HEK293 (cell line): ENCODE measurements around the gene MOB3C.

ENCODE experiments used
- KLF16 ChIP-seq: fragments of 450-650 bp; formaldehyde crosslinking; IDR thresholded peaks from 2 replicates; pipeline ENCODE4 v1.5.1; 2017; ENCODE audit warnings: missing biosample characterization, missing genetic modification characterization
- YY1 ChIP-seq: fragments of 450-650 bp; formaldehyde crosslinking; IDR thresholded peaks from 2 replicates; pipeline ENCODE4 v1.5.1; 2018; ENCODE audit warnings: missing biosample characterization, missing genetic modification characterization
- ZBTB20 ChIP-seq: fragments of 450-650 bp; formaldehyde crosslinking; IDR thresholded peaks from 2 replicates; pipeline ENCODE4 v1.5.1; 2016; ENCODE audit warnings: missing biosample characterization, missing genetic modification characterization
- ZNF138 ChIP-seq: fragments of 450-650 bp; formaldehyde crosslinking; IDR thresholded peaks from 2 replicates; pipeline ENCODE4 v1.5.1; 2016; ENCODE audit warnings: missing biosample characterization, missing genetic modification characterization, borderline replicate concordance
- ZNF214 ChIP-seq: fragments of 450-650 bp; formaldehyde crosslinking; IDR thresholded peaks from 2 replicates; pipeline ENCODE4 v1.5.1; 2017; ENCODE audit warnings: missing biosample characterization, mild to moderate bottlenecking, missing genetic modification characterization, borderline replicate concordance
- ZNF514 ChIP-seq: fragments of 450-650 bp; formaldehyde crosslinking; IDR thresholded peaks from 2 replicates; pipeline ENCODE4 v1.5.1; 2016; ENCODE audit warnings: missing biosample characterization, missing genetic modification characterization
- TF ChIP-seq, protein P1 (sequence below): fragments of 450-650 bp; formaldehyde crosslinking; IDR thresholded peaks from 2 replicates; pipeline ENCODE4 v1.5.1; 2016; ENCODE audit warnings: missing biosample characterization, missing genetic modification characterization
- TF ChIP-seq, protein P2 (sequence below): fragments of 450-650 bp; IDR thresholded peaks from 2 replicates; pipeline ENCODE4 v1.5.1; 2018; ENCODE audit warnings: missing biosample characterization, mild to moderate bottlenecking, missing genetic modification characterization
- TF ChIP-seq, protein P3 (sequence below): sonication (generic); formaldehyde crosslinking; IDR thresholded peaks from 2 replicates; pipeline ENCODE4 v1.8.1; 2022; ENCODE audit warnings: mild to moderate bottlenecking, moderate library complexity, missing genetic modification reagents
- TF ChIP-seq, protein P4 (sequence below): fragments of 450-650 bp; formaldehyde crosslinking; IDR thresholded peaks from 2 replicates; pipeline ENCODE4 v1.5.1; 2016; ENCODE audit warnings: missing biosample characterization, missing genetic modification characterization, borderline replicate concordance
- TF ChIP-seq, protein P5 (sequence below): fragments of 450-650 bp; formaldehyde crosslinking; IDR thresholded peaks from 2 replicates; pipeline ENCODE4 v1.5.1; 2016; ENCODE audit warnings: missing biosample characterization, missing genetic modification characterization
- TF ChIP-seq, protein P6 (sequence below): fragments of 450-650 bp; formaldehyde crosslinking; IDR thresholded peaks from 2 replicates; pipeline ENCODE4 v1.5.1; 2017; ENCODE audit warnings: missing biosample characterization, mild to moderate bottlenecking, missing genetic modification characterization, moderate library complexity
- TF ChIP-seq, protein P7 (sequence below): fragments of 450-650 bp; formaldehyde crosslinking; IDR thresholded peaks from 2 replicates; pipeline ENCODE4 v1.5.1; 2016; ENCODE audit warnings: missing biosample characterization, missing genetic modification characterization

DNA sequence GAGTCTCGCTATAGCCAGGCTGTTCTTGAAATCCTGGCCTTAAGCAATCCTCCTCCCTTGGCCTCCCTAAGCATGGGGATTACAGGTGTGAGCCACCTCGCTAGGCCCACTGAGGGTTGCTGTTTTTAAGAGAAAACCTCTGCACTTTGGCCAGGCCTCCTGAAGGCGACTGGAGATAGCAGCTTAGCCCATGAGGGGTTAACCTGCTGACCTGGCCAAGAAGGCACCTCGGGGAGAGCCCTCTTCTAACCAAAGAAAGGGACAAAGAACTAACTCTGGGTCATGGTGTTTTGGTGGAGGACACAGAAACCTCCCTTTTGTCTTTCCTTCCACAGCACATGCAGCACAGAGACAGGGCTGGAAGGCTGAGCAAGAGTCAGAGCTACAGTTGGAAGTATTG is 47.5 kb downstream of the MOB3C start:
- TF ChIP-seq, protein P1, sequence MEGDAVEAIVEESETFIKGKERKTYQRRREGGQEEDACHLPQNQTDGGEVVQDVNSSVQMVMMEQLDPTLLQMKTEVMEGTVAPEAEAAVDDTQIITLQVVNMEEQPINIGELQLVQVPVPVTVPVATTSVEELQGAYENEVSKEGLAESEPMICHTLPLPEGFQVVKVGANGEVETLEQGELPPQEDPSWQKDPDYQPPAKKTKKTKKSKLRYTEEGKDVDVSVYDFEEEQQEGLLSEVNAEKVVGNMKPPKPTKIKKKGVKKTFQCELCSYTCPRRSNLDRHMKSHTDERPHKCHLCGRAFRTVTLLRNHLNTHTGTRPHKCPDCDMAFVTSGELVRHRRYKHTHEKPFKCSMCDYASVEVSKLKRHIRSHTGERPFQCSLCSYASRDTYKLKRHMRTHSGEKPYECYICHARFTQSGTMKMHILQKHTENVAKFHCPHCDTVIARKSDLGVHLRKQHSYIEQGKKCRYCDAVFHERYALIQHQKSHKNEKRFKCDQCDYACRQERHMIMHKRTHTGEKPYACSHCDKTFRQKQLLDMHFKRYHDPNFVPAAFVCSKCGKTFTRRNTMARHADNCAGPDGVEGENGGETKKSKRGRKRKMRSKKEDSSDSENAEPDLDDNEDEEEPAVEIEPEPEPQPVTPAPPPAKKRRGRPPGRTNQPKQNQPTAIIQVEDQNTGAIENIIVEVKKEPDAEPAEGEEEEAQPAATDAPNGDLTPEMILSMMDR (tag by site-specific recombination): no peak
- TF ChIP-seq KLF16 (tag by site-specific recombination): no peak
- TF ChIP-seq, protein P2, sequence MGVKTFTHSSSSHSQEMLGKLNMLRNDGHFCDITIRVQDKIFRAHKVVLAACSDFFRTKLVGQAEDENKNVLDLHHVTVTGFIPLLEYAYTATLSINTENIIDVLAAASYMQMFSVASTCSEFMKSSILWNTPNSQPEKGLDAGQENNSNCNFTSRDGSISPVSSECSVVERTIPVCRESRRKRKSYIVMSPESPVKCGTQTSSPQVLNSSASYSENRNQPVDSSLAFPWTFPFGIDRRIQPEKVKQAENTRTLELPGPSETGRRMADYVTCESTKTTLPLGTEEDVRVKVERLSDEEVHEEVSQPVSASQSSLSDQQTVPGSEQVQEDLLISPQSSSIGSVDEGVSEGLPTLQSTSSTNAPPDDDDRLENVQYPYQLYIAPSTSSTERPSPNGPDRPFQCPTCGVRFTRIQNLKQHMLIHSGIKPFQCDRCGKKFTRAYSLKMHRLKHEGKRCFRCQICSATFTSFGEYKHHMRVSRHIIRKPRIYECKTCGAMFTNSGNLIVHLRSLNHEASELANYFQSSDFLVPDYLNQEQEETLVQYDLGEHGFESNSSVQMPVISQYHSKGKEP (tag by site-specific recombination): no peak
- TF ChIP-seq ZBTB20 (tag by site-specific recombination): no peak
- TF ChIP-seq, protein P3, sequence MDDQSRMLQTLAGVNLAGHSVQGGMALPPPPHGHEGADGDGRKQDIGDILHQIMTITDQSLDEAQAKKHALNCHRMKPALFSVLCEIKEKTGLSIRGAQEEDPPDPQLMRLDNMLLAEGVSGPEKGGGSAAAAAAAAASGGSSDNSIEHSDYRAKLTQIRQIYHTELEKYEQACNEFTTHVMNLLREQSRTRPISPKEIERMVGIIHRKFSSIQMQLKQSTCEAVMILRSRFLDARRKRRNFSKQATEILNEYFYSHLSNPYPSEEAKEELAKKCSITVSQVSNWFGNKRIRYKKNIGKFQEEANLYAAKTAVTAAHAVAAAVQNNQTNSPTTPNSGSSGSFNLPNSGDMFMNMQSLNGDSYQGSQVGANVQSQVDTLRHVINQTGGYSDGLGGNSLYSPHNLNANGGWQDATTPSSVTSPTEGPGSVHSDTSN (CRISPR knock-in tag): no peak
- TF ChIP-seq, protein P4, sequence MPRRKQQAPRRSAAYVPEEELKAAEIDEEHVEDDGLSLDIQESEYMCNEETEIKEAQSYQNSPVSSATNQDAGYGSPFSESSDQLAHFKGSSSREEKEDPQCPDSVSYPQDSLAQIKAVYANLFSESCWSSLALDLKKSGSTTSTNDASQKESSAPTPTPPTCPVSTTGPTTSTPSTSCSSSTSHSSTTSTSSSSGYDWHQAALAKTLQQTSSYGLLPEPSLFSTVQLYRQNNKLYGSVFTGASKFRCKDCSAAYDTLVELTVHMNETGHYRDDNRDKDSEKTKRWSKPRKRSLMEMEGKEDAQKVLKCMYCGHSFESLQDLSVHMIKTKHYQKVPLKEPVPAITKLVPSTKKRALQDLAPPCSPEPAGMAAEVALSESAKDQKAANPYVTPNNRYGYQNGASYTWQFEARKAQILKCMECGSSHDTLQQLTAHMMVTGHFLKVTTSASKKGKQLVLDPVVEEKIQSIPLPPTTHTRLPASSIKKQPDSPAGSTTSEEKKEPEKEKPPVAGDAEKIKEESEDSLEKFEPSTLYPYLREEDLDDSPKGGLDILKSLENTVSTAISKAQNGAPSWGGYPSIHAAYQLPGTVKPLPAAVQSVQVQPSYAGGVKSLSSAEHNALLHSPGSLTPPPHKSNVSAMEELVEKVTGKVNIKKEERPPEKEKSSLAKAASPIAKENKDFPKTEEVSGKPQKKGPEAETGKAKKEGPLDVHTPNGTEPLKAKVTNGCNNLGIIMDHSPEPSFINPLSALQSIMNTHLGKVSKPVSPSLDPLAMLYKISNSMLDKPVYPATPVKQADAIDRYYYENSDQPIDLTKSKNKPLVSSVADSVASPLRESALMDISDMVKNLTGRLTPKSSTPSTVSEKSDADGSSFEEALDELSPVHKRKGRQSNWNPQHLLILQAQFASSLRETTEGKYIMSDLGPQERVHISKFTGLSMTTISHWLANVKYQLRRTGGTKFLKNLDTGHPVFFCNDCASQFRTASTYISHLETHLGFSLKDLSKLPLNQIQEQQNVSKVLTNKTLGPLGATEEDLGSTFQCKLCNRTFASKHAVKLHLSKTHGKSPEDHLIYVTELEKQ (tag by site-specific recombination): no peak
- no peak for TF ChIP-seq ZNF138 (tag by site-specific recombination)
- TF ChIP-seq, protein P5, sequence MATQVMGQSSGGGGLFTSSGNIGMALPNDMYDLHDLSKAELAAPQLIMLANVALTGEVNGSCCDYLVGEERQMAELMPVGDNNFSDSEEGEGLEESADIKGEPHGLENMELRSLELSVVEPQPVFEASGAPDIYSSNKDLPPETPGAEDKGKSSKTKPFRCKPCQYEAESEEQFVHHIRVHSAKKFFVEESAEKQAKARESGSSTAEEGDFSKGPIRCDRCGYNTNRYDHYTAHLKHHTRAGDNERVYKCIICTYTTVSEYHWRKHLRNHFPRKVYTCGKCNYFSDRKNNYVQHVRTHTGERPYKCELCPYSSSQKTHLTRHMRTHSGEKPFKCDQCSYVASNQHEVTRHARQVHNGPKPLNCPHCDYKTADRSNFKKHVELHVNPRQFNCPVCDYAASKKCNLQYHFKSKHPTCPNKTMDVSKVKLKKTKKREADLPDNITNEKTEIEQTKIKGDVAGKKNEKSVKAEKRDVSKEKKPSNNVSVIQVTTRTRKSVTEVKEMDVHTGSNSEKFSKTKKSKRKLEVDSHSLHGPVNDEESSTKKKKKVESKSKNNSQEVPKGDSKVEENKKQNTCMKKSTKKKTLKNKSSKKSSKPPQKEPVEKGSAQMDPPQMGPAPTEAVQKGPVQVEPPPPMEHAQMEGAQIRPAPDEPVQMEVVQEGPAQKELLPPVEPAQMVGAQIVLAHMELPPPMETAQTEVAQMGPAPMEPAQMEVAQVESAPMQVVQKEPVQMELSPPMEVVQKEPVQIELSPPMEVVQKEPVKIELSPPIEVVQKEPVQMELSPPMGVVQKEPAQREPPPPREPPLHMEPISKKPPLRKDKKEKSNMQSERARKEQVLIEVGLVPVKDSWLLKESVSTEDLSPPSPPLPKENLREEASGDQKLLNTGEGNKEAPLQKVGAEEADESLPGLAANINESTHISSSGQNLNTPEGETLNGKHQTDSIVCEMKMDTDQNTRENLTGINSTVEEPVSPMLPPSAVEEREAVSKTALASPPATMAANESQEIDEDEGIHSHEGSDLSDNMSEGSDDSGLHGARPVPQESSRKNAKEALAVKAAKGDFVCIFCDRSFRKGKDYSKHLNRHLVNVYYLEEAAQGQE (tag by site-specific recombination): no peak
- TF ChIP-seq, protein P6, sequence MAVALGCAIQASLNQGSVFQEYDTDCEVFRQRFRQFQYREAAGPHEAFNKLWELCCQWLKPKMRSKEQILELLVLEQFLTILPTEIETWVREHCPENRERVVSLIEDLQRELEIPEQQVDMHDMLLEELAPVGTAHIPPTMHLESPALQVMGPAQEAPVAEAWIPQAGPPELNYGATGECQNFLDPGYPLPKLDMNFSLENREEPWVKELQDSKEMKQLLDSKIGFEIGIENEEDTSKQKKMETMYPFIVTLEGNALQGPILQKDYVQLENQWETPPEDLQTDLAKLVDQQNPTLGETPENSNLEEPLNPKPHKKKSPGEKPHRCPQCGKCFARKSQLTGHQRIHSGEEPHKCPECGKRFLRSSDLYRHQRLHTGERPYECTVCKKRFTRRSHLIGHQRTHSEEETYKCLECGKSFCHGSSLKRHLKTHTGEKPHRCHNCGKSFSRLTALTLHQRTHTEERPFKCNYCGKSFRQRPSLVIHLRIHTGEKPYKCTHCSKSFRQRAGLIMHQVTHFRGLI (tag by site-specific recombination): no peak
- TF ChIP-seq, protein P7, sequence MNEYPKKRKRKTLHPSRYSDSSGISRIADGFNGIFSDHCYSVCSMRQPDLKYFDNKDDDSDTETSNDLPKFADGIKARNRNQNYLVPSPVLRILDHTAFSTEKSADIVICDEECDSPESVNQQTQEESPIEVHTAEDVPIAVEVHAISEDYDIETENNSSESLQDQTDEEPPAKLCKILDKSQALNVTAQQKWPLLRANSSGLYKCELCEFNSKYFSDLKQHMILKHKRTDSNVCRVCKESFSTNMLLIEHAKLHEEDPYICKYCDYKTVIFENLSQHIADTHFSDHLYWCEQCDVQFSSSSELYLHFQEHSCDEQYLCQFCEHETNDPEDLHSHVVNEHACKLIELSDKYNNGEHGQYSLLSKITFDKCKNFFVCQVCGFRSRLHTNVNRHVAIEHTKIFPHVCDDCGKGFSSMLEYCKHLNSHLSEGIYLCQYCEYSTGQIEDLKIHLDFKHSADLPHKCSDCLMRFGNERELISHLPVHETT (tag by site-specific recombination): no peak
- TF ChIP-seq ZNF514 (tag by site-specific recombination): no peak
- no peak for TF ChIP-seq ZNF214 (tag by site-specific recombination)
- no peak for TF ChIP-seq YY1 (tag by site-specific recombination)
